ENCODE data around the gene BLZF1. TPM values are rescaled to one million over a fixed set of nuclear protein-coding genes. Genes with fewer than 3 reads are reported as not detected.
A peak's percentile ranks its signal among the peaks of the same experiment; 100 is the strongest.

BLZF1 gene
- total and polyA plus RNA-seq, 10 of the 15 experiments (the other 5 are each of a cell fraction or from before 2014, with no cell fraction given): 5.1 to 11.9 (median 9.0) TPM

DNA sequence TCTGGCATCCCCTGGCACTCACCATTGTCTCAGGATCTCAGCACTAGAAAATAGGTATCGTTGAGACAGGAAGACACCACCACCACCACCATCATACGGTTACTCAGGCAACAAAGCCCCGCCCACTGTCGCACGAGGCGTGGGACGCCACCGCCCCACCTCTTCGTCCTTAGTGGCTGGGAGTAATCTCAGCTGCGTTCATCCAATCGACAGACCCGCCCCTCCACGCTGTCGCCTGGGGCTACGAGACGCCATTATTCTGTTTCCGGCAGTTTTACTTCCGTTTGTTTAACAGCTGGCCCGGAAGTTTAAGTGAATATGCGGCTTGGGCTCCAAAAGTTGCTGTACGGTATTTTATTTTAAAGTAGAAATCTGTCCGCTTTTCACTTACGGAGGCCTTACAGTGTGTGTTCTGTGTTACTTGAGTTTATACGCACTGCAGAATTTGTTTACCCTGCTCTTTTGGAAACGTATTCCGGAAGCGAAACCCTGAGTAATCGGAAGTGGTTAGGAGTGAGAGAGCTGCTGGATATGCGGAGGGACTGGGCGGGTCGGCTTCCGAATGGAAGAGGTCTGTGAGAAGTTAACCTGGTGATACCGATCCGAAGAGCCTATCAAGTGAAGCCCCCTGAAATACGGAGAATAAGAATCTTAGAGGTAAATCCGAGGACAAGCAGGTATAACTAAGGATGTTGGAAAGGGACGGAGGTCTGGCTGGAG is at the start of gene BLZF1, which contains the start of gene NME7 (continued):
- TF ChIP-seq SP1 (IDR thresholded peaks at IDR 0.05; ENCODE audit: low read depth, low read length): peak; percentile 78
- peak; percentile 89 for TF ChIP-seq NFYB (IDR thresholded peaks at IDR 0.05; ENCODE audit: insufficient read depth, low read depth, low read length)
- TF ChIP-seq, protein P1, sequence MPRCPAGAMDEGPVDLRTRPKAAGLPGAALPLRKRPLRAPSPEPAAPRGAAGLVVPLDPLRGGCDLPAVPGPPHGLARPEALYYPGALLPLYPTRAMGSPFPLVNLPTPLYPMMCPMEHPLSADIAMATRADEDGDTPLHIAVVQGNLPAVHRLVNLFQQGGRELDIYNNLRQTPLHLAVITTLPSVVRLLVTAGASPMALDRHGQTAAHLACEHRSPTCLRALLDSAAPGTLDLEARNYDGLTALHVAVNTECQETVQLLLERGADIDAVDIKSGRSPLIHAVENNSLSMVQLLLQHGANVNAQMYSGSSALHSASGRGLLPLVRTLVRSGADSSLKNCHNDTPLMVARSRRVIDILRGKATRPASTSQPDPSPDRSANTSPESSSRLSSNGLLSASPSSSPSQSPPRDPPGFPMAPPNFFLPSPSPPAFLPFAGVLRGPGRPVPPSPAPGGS (IDR thresholded peaks at IDR 0.05; ENCODE audit: borderline replicate concordance, insufficient read depth, low read depth, low read length, poor library complexity, severe bottlenecking): no peak
- 0 out of 2 replicates have a peak, but pooled peaks have one; percentile 54 for TF ChIP-seq WRNIP1 (IDR thresholded peaks at IDR 0.05; ENCODE audit: borderline replicate concordance, low read depth, low read length)
- peak; percentile 11; the same call in 1 of the 2 replicates for TF ChIP-seq POLR2A (IDR thresholded peaks at IDR 0.05; ENCODE audit: low read depth, low read length)
- peak; percentile 99 to 100 for TF ChIP-seq ETV6 (conservative IDR thresholded peaks at IDR 0.05 in 1 of 2, IDR thresholded peaks at IDR 0.05 in 1 of 2; ENCODE audit: borderline replicate concordance in 1 of 2, low read depth in 1 of 2)
- peak; percentile 80 for TF ChIP-seq HDGF (IDR thresholded peaks at IDR 0.05)
- TF ChIP-seq CBX3 (IDR thresholded peaks at IDR 0.05; ENCODE audit: borderline replicate concordance, low read depth): no peak
- 0 out of 2 replicates have a peak, but pooled peaks have one; percentile 23 for TF ChIP-seq SREBF2 (IDR thresholded peaks at IDR 0.05; ENCODE audit: low read length)
- TF ChIP-seq MTA2 (IDR thresholded peaks at IDR 0.05; ENCODE audit: low read depth): peak; percentile 80
- 0 out of 2 replicates have a peak, but pooled peaks have one; percentile 22 for TF ChIP-seq LARP7 (IDR thresholded peaks at IDR 0.05)
- no peak for TF ChIP-seq POU2F2 (IDR thresholded peaks at IDR 0.05; ENCODE audit: borderline replicate concordance, low read depth, low read length)
- no peak for TF ChIP-seq NR2C2 (IDR thresholded peaks at IDR 0.05; ENCODE audit: borderline replicate concordance, control insufficient read depth, insufficient read length, low read depth)
- TF ChIP-seq, protein P2, sequence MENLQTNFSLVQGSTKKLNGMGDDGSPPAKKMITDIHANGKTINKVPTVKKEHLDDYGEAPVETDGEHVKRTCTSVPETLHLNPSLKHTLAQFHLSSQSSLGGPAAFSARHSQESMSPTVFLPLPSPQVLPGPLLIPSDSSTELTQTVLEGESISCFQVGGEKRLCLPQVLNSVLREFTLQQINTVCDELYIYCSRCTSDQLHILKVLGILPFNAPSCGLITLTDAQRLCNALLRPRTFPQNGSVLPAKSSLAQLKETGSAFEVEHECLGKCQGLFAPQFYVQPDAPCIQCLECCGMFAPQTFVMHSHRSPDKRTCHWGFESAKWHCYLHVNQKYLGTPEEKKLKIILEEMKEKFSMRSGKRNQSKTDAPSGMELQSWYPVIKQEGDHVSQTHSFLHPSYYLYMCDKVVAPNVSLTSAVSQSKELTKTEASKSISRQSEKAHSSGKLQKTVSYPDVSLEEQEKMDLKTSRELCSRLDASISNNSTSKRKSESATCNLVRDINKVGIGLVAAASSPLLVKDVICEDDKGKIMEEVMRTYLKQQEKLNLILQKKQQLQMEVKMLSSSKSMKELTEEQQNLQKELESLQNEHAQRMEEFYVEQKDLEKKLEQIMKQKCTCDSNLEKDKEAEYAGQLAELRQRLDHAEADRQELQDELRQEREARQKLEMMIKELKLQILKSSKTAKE (IDR thresholded peaks at IDR 0.05; ENCODE audit: low read depth, poor library complexity, severe bottlenecking): peak; percentile 43
- peak; percentile 69; the same call in 1 of the 2 replicates for TF ChIP-seq PML (IDR thresholded peaks at IDR 0.05; ENCODE audit: low read length)
- TF ChIP-seq, protein P3, sequence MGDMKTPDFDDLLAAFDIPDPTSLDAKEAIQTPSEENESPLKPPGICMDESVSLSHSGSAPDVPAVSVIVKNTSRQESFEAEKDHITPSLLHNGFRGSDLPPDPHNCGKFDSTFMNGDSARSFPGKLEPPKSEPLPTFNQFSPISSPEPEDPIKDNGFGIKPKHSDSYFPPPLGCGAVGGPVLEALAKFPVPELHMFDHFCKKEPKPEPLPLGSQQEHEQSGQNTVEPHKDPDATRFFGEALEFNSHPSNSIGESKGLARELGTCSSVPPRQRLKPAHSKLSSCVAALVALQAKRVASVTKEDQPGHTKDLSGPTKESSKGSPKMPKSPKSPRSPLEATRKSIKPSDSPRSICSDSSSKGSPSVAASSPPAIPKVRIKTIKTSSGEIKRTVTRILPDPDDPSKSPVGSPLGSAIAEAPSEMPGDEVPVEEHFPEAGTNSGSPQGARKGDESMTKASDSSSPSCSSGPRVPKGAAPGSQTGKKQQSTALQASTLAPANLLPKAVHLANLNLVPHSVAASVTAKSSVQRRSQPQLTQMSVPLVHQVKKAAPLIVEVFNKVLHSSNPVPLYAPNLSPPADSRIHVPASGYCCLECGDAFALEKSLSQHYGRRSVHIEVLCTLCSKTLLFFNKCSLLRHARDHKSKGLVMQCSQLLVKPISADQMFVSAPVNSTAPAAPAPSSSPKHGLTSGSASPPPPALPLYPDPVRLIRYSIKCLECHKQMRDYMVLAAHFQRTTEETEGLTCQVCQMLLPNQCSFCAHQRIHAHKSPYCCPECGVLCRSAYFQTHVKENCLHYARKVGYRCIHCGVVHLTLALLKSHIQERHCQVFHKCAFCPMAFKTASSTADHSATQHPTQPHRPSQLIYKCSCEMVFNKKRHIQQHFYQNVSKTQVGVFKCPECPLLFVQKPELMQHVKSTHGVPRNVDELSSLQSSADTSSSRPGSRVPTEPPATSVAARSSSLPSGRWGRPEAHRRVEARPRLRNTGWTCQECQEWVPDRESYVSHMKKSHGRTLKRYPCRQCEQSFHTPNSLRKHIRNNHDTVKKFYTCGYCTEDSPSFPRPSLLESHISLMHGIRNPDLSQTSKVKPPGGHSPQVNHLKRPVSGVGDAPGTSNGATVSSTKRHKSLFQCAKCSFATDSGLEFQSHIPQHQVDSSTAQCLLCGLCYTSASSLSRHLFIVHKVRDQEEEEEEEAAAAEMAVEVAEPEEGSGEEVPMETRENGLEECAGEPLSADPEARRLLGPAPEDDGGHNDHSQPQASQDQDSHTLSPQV (IDR thresholded peaks at IDR 0.05): no peak
- peak; percentile 50; the same call in 1 of the 2 replicates for TF ChIP-seq CREM (IDR thresholded peaks at IDR 0.05; ENCODE audit: low read depth)
- TF ChIP-seq MEF2B (IDR thresholded peaks at IDR 0.05; ENCODE audit: partially characterized antibody, poor library complexity, severe bottlenecking): peak; percentile 49
- no peak for TF ChIP-seq SUPT20H (IDR thresholded peaks at IDR 0.05; ENCODE audit: borderline replicate concordance, control insufficient read depth, low read depth, low read length)
- no peak for TF ChIP-seq ASH2L (IDR thresholded peaks at IDR 0.05; ENCODE audit: borderline replicate concordance, low read depth)
- TF ChIP-seq, protein P4, sequence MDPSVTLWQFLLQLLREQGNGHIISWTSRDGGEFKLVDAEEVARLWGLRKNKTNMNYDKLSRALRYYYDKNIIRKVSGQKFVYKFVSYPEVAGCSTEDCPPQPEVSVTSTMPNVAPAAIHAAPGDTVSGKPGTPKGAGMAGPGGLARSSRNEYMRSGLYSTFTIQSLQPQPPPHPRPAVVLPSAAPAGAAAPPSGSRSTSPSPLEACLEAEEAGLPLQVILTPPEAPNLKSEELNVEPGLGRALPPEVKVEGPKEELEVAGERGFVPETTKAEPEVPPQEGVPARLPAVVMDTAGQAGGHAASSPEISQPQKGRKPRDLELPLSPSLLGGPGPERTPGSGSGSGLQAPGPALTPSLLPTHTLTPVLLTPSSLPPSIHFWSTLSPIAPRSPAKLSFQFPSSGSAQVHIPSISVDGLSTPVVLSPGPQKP (IDR thresholded peaks at IDR 0.05; ENCODE audit: low read depth, low read length): peak; percentile 85

Data from GM12878 (cell line).